Muscle layer of colon (tissue), 2 donors: ENCODE measurements around the gene ADGRG1.

Experiments
- H3K27ac ChIP-seq: one replicate; pipeline ENCODE4 v1.7.0; 2013; ENCODE audit warnings: low read depth, mild to moderate bottlenecking, low read length, moderate library complexity
- H3K27me3 ChIP-seq, 2 donors: one replicate each; pipeline ENCODE4 v1.7.0; 2013; ENCODE audit warnings: low read length in 2 of 2, mild to moderate bottlenecking in 2 of 2; ENCODE audit not compliant: insufficient read depth in 2 of 2, control insufficient read depth in 1 of 2
- H3K36me3 ChIP-seq: one replicate; pipeline ENCODE4 v1.7.0; 2013; ENCODE audit warnings: mild to moderate bottlenecking, low read length; ENCODE audit not compliant: insufficient read depth
- H3K4me1 ChIP-seq: one replicate; pipeline ENCODE4 v1.7.0; 2013; ENCODE audit warnings: mild to moderate bottlenecking, low read length; ENCODE audit not compliant: insufficient read depth
- H3K4me3 ChIP-seq, 2 donors: one replicate each; pipeline ENCODE4 v1.7.0; 2013; ENCODE audit warnings: low read length in 2 of 2, low read depth in 1 of 2, mild to moderate bottlenecking in 1 of 2, moderate library complexity in 1 of 2
- H3K9ac ChIP-seq: one replicate; pipeline ENCODE4 v1.7.0; 2013; ENCODE audit warnings: low read length
- H3K9me3 ChIP-seq: one replicate; pipeline ENCODE4 v1.7.0; 2013; ENCODE audit warnings: mild to moderate bottlenecking, low read length
- donor health status: abdominal sarcoma.
- donor health status: Adenocarcinoma of cecum.

ADGRG1 gene

DNA sequence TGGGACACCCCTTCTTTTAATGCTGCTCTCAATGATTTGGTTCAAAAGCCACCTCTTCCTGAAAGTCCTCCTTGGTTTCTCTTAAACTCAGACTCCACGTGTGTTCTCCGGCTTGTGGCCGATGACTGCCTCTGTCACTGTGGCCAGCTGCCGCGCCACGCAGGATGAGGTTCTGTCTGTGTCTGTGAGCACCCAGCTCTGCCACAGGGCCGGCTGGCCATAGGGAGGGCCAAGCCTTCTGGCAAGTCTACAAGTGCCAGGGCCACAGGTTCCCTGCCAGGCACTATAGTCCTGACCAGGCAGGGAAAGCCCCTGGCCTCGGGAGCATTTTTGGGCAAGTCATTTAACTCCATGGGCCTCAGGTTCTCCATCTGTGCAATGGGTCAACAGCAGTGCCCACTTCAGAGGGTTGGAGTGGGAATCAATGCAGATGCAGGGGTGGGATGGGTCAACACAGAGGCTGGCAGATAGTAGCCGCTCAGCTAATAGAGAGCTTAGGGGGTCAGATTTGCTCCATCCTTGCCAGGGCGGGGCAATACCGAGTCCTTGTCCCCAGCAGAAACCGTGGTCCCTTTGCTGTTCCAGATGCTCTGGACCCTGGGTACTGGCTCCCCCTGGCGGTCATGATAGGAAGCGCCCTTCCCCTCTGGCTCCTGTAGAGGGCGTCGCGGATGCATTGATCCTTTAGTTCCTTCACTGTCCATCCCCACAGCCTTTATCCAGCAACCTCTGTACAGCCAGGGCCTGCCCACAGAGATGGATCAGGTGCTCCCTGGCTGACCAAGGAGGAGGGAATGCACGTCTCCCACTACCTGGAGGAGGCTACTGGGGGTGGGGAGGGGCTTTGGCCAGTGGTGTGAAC, 20.4 kb downstream of the ADGRG1 start:
- no peak overlapping the region for H3K27ac ChIP-seq
- H3K27me3 ChIP-seq, result peaks cover 5 to 13% of the 10 kb centered on the region in 2 donors
- no peak overlapping the region for H3K9ac ChIP-seq
- no peaks in the 10 kb centered on the region for H3K36me3 ChIP-seq
- H3K9me3 ChIP-seq, result no peaks in the 10 kb centered on the region
- no peak overlapping the region for H3K4me3 ChIP-seq
- no peaks in the 10 kb centered on the region for H3K4me1 ChIP-seq

- Histone ChIP-seq H3K9ac (no peak overlapping the region), H3K27me3 (peaks cover 5 to 13% of the 10 kb centered on the region in 2 donors), H3K27ac (no peak overlapping the region), H3K4me3 (no peak overlapping the region), H3K4me1 (no peaks in the 10 kb centered on the region), H3K9me3 (no peaks in the 10 kb centered on the region), H3K36me3 (no peaks in the 10 kb centered on the region)
Observed at GRCh38 chr16:57649443-57649751, 21.0 kb downstream of the ADGRG1 start.

DNA sequence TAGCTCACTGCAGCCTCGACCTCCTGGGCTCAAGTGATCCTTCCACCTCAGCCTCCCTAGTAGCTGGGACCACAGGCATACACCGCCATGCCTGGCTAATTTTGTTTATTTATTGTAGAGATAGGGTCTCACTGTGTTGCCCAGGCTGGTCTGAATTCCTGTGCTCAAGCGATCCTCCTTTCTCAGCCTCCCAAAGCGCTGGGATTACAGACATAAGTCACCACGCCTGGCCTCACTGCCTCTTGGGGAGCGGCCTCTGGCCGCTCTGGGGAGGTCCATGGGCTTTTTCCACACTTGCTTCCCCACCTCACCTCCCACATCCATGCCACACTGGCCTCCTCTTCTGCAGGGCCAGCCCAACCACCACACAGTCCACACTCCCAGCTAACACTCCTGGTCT, 21.4 kb downstream of the ADGRG1 start:
- Histone ChIP-seq H3K9ac (no peak overlapping the region), H3K27me3 (peaks cover 5 to 13% of the 10 kb centered on the region in 2 donors), H3K36me3 (no peaks in the 10 kb centered on the region), H3K4me1 (no peaks in the 10 kb centered on the region), H3K4me3 (no peak overlapping the region), H3K27ac (no peak overlapping the region), H3K9me3 (no peaks in the 10 kb centered on the region)

DNA sequence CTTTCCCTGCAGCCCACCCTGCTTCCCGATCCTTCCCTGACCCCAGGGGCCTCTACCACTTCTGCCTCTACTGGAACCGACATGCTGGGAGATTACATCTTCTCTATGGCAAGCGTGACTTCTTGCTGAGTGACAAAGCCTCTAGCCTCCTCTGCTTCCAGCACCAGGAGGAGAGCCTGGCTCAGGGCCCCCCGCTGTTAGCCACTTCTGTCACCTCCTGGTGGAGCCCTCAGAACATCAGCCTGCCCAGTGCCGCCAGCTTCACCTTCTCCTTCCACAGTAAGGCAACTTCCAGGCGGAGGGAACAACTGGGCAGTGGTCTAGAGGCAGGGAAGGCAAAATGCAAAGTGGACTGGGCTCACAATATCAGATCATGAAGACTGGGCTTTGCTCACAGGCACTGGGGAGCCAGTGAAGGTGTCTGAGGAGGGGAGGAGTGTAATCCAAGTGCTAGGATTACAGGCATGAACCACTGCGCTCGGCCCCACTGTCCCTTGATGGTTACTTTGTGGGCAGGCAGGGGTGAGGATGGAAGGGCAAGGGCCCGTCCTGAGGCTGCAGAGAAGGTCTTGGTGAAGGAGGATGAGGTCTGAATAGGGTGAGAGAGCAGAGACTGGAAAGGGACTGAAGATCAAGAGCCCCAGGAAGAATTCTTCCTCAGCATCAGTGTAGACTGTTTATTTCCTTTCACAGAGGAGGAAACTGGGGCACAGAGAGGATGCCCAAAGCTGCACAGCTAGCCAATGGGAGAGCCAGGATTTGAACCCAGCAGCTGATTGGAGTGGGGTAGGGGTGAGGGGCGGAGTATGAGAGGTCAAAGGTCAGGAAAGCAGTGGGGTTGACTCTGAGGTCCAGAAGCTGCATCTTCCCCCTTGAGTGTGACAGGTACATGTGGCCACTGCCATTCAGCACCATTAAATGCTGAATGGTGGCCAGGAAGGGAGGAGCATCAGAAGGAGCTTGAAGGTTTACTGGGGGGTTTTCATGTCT, 23.2 kb downstream of the ADGRG1 start:
- Histone ChIP-seq H3K9me3 (no peaks in the 10 kb centered on the region), H3K36me3 (no peaks in the 10 kb centered on the region), H3K9ac (no peak overlapping the region)

DNA sequence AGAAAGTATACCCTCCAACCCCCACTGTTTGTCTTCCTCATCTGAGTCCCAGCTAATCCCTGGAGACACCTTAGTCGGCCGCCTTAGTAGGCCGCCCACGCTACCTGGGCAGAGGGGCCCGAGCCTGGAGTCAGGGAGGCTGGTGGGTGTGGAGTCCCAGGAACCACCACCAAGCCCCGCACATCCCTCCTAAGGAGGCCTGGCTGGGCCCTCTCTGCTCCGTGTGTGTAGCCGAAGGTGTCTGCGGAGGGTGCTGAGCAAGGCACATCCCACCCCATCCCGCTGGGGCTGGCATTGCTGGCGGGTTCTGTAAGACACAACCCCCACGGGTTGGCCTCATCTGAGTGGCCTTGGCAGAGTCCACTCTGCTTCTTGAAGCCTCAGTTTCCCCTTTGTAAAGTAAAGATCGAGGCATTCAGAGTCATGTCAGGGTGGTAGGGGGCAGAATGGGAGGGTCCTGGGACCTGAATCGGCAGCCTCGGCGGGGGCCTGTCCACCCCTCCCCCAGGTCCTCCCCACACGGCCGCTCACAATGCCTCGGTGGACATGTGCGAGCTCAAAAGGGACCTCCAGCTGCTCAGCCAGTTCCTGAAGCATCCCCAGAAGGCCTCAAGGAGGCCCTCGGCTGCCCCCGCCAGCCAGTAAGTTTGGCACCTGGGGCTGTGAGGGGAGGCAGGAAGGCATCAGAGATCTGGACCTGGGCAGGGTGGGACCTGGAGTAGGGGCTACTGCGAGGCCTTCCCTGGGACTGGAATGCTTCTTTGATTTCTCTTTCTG, 24.5 kb downstream of the ADGRG1 start:
- Histone ChIP-seq H3K4me3 (no peak overlapping the region), H3K36me3 (no peaks in the 10 kb centered on the region), H3K9ac (no peak overlapping the region), H3K4me1 (no peaks in the 10 kb centered on the region), H3K27ac (no peak overlapping the region), H3K27me3 (peaks cover 5% of the 10 kb centered on the region in 2 donors), H3K9me3 (no peaks in the 10 kb centered on the region)

More for the DNA sequence above, 23.2 kb downstream of the ADGRG1 start:
- H3K4me3 ChIP-seq, result no peak overlapping the region
- peaks cover 5 to 13% of the 10 kb centered on the region in 2 donors for H3K27me3 ChIP-seq
- no peak overlapping the region for H3K27ac ChIP-seq
- no peaks in the 10 kb centered on the region for H3K4me1 ChIP-seq

DNA sequence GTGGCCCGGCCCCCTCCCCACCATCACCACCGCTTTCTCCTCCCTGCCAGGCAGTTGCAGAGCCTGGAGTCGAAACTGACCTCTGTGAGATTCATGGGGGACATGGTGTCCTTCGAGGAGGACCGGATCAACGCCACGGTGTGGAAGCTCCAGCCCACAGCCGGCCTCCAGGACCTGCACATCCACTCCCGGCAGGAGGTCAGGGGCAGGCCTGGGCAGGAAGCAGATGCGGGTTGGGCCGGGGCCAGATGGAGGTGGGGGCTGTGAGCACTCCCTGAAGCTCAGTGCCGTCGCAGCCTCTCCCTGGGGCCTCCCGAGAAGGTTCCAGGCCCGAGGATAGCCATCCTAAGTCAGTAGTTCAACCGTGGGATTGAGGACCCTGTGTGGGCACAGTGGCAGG, 25.5 kb downstream of the ADGRG1 start:
- H3K36me3 ChIP-seq, result no peaks in the 10 kb centered on the region
- no peak overlapping the region for H3K9ac ChIP-seq
- no peaks in the 10 kb centered on the region for H3K9me3 ChIP-seq
- no peak overlapping the region for H3K27ac ChIP-seq
- no peak overlapping the region for H3K4me3 ChIP-seq
- peaks cover 5% of the 10 kb centered on the region in 2 donors for H3K27me3 ChIP-seq
- H3K4me1 ChIP-seq, result no peaks in the 10 kb centered on the region

GRCh38 chr16:57656342-57656955, 28.0 kb downstream of the ADGRG1 start:
- no peaks in the 10 kb centered on the region for H3K36me3 ChIP-seq

GRCh38 chr16:57657228-57657627, 28.8 kb downstream of the ADGRG1 start:
- Histone ChIP-seq H3K9ac (no peak overlapping the region), H3K4me3 (no peak overlapping the region), H3K27me3 (no peaks in the 10 kb centered on the region), H3K36me3 (no peaks in the 10 kb centered on the region), H3K4me1 (no peaks in the 10 kb centered on the region), H3K9me3 (no peaks in the 10 kb centered on the region), H3K27ac (no peak overlapping the region)

More at GRCh38 chr16:57656342-57656955, 28.0 kb downstream of the ADGRG1 start:
- H3K27ac ChIP-seq, result no peak overlapping the region
- no peak overlapping the region for H3K4me3 ChIP-seq
- H3K9me3 ChIP-seq, result no peaks in the 10 kb centered on the region
- H3K4me1 ChIP-seq, result no peaks in the 10 kb centered on the region
- no peak overlapping the region for H3K9ac ChIP-seq
- no peaks in the 10 kb centered on the region for H3K27me3 ChIP-seq

DNA sequence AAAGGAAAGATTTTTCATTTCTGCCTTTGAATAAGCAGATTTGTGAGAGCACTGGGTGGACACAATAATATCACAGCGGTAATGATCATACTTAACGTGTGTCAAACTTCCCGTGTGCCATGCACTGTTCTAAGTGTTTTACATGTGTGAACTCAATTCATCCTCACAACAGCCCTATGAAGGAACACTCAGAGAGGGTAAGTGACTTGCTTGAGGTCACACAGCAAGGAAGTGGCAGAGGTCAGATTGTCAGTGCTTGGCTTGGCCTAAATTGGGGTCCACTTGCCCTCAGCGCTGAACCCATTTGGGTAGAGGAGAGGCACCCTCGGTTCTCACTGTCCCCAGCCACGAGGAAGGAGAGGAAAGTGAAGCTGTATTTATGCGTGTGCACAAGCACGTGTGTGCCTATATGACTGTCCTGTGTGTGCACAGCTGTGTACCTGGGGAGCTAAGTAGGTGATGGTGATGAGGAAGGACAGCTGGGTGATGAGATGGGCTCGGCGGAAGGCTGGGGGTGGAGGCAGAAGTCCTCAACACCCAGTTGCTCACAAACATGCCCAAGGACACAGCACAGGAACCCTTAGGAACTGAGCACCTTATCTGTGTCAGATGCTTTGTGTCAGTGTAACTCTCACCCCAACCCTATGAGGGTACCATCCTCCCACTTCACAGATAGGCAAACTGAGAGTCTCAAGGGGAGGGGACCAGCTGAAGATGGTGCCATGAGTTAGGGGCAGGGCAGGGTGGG, 29.9 kb downstream of the ADGRG1 start:
- H3K9ac ChIP-seq, result no peak overlapping the region
- H3K9me3 ChIP-seq, result no peaks in the 10 kb centered on the region
- no peak overlapping the region for H3K27ac ChIP-seq
- no peaks in the 10 kb centered on the region for H3K4me1 ChIP-seq
- H3K4me3 ChIP-seq, result no peak overlapping the region
- H3K36me3 ChIP-seq, result no peaks in the 10 kb centered on the region
- no peaks in the 10 kb centered on the region for H3K27me3 ChIP-seq

DNA sequence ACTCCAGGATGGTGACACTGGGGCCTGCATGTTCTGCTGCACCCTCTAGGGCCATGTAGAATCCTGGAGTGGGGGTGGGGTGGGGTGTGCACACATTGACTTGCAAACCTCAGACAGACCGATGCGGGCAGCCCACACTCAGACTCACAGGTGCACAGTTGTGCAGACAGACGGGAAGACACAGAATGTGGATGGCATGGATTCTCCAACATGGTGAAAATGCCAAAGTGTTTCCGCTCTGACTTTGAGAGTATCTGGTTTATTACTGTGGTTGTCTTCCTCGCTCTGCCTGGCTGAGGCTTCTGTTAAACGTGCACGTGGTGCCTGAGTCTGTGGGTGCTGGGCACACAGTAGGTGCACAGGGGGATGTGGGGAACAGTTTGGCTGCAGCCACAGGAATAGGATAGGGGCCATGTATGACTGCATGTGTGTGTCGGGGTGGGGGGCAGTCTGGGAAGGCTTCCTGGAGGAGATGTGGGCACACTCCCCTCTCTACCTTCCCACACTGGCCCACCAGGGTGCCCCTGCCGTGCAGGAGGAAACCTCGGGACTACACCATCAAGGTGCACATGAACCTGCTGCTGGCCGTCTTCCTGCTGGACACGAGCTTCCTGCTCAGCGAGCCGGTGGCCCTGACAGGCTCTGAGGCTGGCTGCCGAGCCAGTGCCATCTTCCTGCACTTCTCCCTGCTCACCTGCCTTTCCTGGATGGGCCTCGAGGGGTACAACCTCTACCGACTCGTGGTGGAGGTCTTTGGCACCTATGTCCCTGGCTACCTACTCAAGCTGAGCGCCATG, 30.6 kb downstream of the ADGRG1 start:
- Histone ChIP-seq H3K9me3 (no peaks in the 10 kb centered on the region), H3K4me1 (no peaks in the 10 kb centered on the region), H3K27me3 (no peaks in the 10 kb centered on the region), H3K9ac (no peak overlapping the region), H3K4me3 (no peak overlapping the region), H3K27ac (no peak overlapping the region), H3K36me3 (no peaks in the 10 kb centered on the region)
